Endothelial cell of umbilical vein (primary cell): ENCODE data around the gene GDPD4. TPM values are rescaled to one million over a fixed set of nuclear protein-coding genes. Genes with fewer than 3 reads are reported as not detected.

Experiments
- BruUV-seq: library from RNA; stranded (reverse); fragments of 400-500 nt; replicated peaks from 2 replicates; lab custom pipeline; 2021; lab: Mats Ljungman, UMichigan
- CTCF ChIA-PET: fragments of 300-600, 350-600 bp; sonication (Branson Sonifier 250); formaldehyde crosslinking; loops from one replicate; lab custom pipeline; 2021; ENCODE audit warnings: antibody characterized with exemption, inconsistent platforms; lab: Charles Lee
- POLR2A ChIA-PET: fragments of 300-600, 350-600 bp; sonication (Branson Sonifier 250); formaldehyde crosslinking; loops from one replicate; lab custom pipeline; 2021; ENCODE audit warnings: antibody characterized with exemption, inconsistent platforms; lab: Charles Lee
- DNase-seq: peaks from one replicate; pipeline ENCODE4 v3.0.0-alpha.2; 2011; ENCODE audit warnings: low read depth, low spot score
- FAIRE-seq: peaks from 2 replicates; lab custom pipeline; 2011; peaks lifted over from hg19 to GRCh38; lab: Jason Lieb, UNC
- H2AFZ ChIP-seq: 2 replicates; pipeline ENCODE4 v1.6.0; 2012; ENCODE audit warnings: low read depth, low read length, control low read depth, inconsistent platforms
- H3K27ac ChIP-seq: 2 replicates; pipeline ENCODE4 v1.5.1; 2011; ENCODE audit warnings: low read depth, mild to moderate bottlenecking, control low read depth, low read length, moderate library complexity; ENCODE audit not compliant: insufficient read depth
- H3K27me3 ChIP-seq, 2 experiments: 2 replicates each; pipeline versions ENCODE4 v1.6.0 to v1.6.1; 2011; ENCODE audit warnings: low read length in 2 of 2, mixed read lengths in 1 of 2; ENCODE audit not compliant: control insufficient read depth in 2 of 2, insufficient read depth in 2 of 2
- H3K36me3 ChIP-seq, 2 experiments: 2 replicates in 1 of 2; 3 replicates in 1 of 2; pipeline ENCODE4 v1.5.1; 2011; ENCODE audit warnings: low read length in 2 of 2, mild to moderate bottlenecking in 1 of 2, moderate library complexity in 1 of 2; ENCODE audit not compliant: control insufficient read depth in 2 of 2, insufficient read depth in 2 of 2; ENCODE audit errors: extremely low read depth in 1 of 2
- H3K4me1 ChIP-seq: 3 replicates; pipeline ENCODE4 v1.5.1; 2011; ENCODE audit warnings: mild to moderate bottlenecking, low read length; ENCODE audit not compliant: control insufficient read depth, insufficient read depth; ENCODE audit errors: extremely low read depth
- H3K4me2 ChIP-seq: 2 replicates; pipeline ENCODE4 v1.6.1; 2011; ENCODE audit warnings: low read length, control low read depth, mixed read lengths; ENCODE audit not compliant: insufficient read depth
- H3K4me3 ChIP-seq, 3 experiments: fragments of 200-600 bp in 1 of 3; sonication (generic), shearing (Covaris generic) in 1 of 3; replicated peaks in 1 of 3; 2 replicates each; pipeline ENCODE4 v1.5.1; 2011 to 2016; ENCODE audit warnings: control low read depth in 3 of 3, low read length in 3 of 3, mild to moderate bottlenecking in 2 of 3, inconsistent platforms in 1 of 3, low read depth in 1 of 3, moderate library complexity in 1 of 3; ENCODE audit not compliant: insufficient read depth in 1 of 3
- H3K79me2 ChIP-seq: 2 replicates; pipeline ENCODE4 v1.6.0; 2012; ENCODE audit warnings: low read length, inconsistent platforms; ENCODE audit not compliant: control insufficient read depth, insufficient read depth
- H3K9ac ChIP-seq: replicated peaks from 2 replicates; pipeline ENCODE3; 2011; ENCODE audit warnings: low read length, control low read depth; ENCODE audit not compliant: insufficient read depth; ENCODE audit errors: extremely low read depth
- H3K9me1 ChIP-seq: replicated peaks from 3 replicates; pipeline ENCODE4 v1.6.0; 2011; ENCODE audit warnings: mild to moderate bottlenecking, low read length; ENCODE audit not compliant: control insufficient read depth, insufficient read depth; ENCODE audit errors: extremely low read depth
- H3K9me3 ChIP-seq: replicated peaks from 2 replicates; pipeline ENCODE4 v1.5.1; 2012; ENCODE audit warnings: low read length, inconsistent platforms; ENCODE audit not compliant: control insufficient read depth, insufficient read depth
- H4K20me1 ChIP-seq: replicated peaks from 2 replicates; pipeline ENCODE3; 2011; ENCODE audit warnings: mild to moderate bottlenecking, low read length; ENCODE audit not compliant: control insufficient read depth, insufficient read depth; ENCODE audit errors: extremely low read depth
- EZH2 ChIP-seq: IDR thresholded peaks from 2 replicates; pipeline ENCODE4 v1.6.1; 2012; ENCODE audit warnings: borderline replicate concordance, low read depth, mild to moderate bottlenecking, moderate library complexity, low read length, inconsistent platforms; ENCODE audit not compliant: severe bottlenecking
- FOS ChIP-seq: IDR thresholded peaks from 2 replicates; pipeline ENCODE4 v1.6.1; 2011; ENCODE audit warnings: mild to moderate bottlenecking, low read length, moderate library complexity, borderline replicate concordance; ENCODE audit not compliant: insufficient read depth
- GATA2 ChIP-seq: IDR thresholded peaks from 2 replicates; pipeline ENCODE4 v1.7.0; 2011; ENCODE audit warnings: low read depth, mild to moderate bottlenecking, moderate library complexity, mixed read lengths, low read length; ENCODE audit not compliant: insufficient read length, insufficient read depth
- JUN ChIP-seq: IDR thresholded peaks from 2 replicates; pipeline ENCODE4 v1.6.1; 2011; ENCODE audit warnings: borderline replicate concordance, low read depth; ENCODE audit not compliant: insufficient read length, insufficient read depth
- MYC ChIP-seq: IDR thresholded peaks from one replicate; pipeline ENCODE4 v1.6.1; 2011; ENCODE audit warnings: mild to moderate bottlenecking, low read depth, low read length
- POLR2A ChIP-seq: IDR thresholded peaks from 2 replicates; pipeline ENCODE4 v1.6.1; 2012; ENCODE audit warnings: low read depth, mild to moderate bottlenecking, control low read depth, low read length
- POLR2AphosphoS5 ChIP-seq: IDR thresholded peaks from 2 replicates; pipeline ENCODE4 v1.6.1; 2012; ENCODE audit warnings: low read depth, mild to moderate bottlenecking, control low read depth, low read length, moderate library complexity; ENCODE audit not compliant: insufficient read depth
- dilution Hi-C: fragments of 300-500 bp; cut with MboI; formaldehyde crosslinking; loops from one replicate; pipeline ENCODE4 v1.15.0; 2019; ENCODE audit warnings: low sequenced_read_pairs; ENCODE audit not compliant: extremely low pct_ligation_motif_present
- intact Hi-C: fragments of 100-400 bp; cut with micrococcal nuclease; formaldehyde crosslinking; loops from one replicate; pipeline ENCODE4 v1.10.0; 2022
- polyA plus RNA-seq, 4 experiments: library from polyadenylated mRNA; depleted of rRNA in 3 of 4; stranded (reverse) in 3 of 4; unstranded in 1 of 4; fragments of >200 nt; gene quantifications; 2 replicates each; pipeline versions ENCODE4 v1.2.1 to v1.2.3, GENCODE V29; 2011 to 2012; ENCODE audit warnings: missing spikeins in 1 of 4
- total RNA-seq: library from RNA; stranded (reverse); gene quantifications from 2 replicates; pipeline ENCODE4 v1.2.3, GENCODE V29; 2021
- TF ChIP-seq, protein P1 (sequence below), 2 donors: IDR thresholded peaks; 1 replicate in 1 of 2; 2 replicates in 1 of 2; pipeline ENCODE4 v1.5.1; 2011; ENCODE audit warnings: low read length in 2 of 2, mild to moderate bottlenecking in 2 of 2, moderate library complexity in 2 of 2, control low read depth in 1 of 2, inconsistent platforms in 1 of 2, low read depth in 1 of 2; ENCODE audit not compliant: insufficient read depth in 1 of 2; ENCODE audit errors: extremely low read depth in 1 of 2
- TF ChIP-seq, protein P2 (sequence below): IDR thresholded peaks from 2 replicates; pipeline ENCODE4 v1.6.1; 2011; ENCODE audit not compliant: insufficient read depth, insufficient read length

Gene GDPD4
- total and polyA plus RNA-seq, 2 donors (not counting 3 experiments of a cell fraction or from before 2014, with no cell fraction given) = not detected

DNA sequence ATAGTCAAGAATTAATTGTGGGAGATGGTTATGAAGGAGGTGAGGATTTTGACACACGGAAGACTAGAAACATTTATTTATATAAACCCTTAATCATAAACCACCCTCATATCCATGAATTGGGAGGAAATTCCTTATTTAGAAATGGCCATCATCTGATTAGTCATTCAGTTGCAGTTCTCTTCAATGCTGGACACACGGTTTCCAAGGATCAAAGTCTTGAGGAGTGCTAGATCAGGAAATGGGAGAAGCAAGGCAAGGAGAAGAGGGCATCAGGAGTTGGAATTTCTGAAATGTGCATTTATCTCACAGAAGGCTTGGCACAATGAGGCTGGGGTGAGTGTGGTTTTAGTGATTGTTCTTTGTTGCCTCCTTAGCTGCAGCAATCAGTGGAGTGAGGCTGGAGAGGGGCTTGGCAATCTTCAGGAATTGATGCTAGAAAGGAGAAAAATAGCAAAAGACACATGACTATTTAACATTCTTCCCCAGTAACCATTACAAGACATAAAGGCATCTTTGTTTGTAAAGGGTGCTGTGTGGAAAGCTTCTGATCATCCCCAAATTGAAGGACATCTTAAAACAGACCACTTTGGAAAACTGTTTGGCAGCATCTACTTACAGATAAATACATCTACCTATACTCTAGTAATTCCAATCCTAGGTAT is 21.6 kb upstream of the GDPD4 start:
- DNase-seq = no peak
- ChIA-PET CTCF (interaction anchor here (0.7 kb wide), 1 partner anchor 18 kb away, joined by 4 read pairs; no protein-coding TSS in a partner anchor), POLR2A (no interaction called here)
- Histone ChIP-seq H2AFZ (no peak overlapping the region), H3K27ac (no peak overlapping the region), H3K9ac (no peak overlapping the region), H3K4me3 (no peak overlapping the region), H3K4me2 (no peak overlapping the region), H3K27me3 (no peaks in the 10 kb centered on the region), H3K79me2 (no peaks in the 10 kb centered on the region), H3K36me3 (no peaks in the 10 kb centered on the region), H3K9me1 (no peaks in the 10 kb centered on the region), H4K20me1 (no peaks in the 10 kb centered on the region), H3K9me3 (no peaks in the 10 kb centered on the region), H3K4me1 (no peaks in the 10 kb centered on the region)
- dilution Hi-C loops (no loop called here), intact Hi-C loops (no loop called here)
- BruUV-seq = no TSS peak
- FAIRE-seq = no peak
- TF ChIP-seq JUN = no peak
- no peak for TF ChIP-seq MYC
- TF ChIP-seq, protein P1, sequence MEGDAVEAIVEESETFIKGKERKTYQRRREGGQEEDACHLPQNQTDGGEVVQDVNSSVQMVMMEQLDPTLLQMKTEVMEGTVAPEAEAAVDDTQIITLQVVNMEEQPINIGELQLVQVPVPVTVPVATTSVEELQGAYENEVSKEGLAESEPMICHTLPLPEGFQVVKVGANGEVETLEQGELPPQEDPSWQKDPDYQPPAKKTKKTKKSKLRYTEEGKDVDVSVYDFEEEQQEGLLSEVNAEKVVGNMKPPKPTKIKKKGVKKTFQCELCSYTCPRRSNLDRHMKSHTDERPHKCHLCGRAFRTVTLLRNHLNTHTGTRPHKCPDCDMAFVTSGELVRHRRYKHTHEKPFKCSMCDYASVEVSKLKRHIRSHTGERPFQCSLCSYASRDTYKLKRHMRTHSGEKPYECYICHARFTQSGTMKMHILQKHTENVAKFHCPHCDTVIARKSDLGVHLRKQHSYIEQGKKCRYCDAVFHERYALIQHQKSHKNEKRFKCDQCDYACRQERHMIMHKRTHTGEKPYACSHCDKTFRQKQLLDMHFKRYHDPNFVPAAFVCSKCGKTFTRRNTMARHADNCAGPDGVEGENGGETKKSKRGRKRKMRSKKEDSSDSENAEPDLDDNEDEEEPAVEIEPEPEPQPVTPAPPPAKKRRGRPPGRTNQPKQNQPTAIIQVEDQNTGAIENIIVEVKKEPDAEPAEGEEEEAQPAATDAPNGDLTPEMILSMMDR (IDR thresholded peaks at IDR 0.05; ENCODE audit: extremely low read depth in 1 of 2, insufficient read depth in 1 of 2, low read depth in 1 of 2, low read length in 2 of 2) = no peak
- no peak for TF ChIP-seq EZH2
- TF ChIP-seq POLR2AphosphoS5 = no peak
- no peak for TF ChIP-seq POLR2A
- no peak for TF ChIP-seq FOS
- TF ChIP-seq GATA2 = no peak
- TF ChIP-seq, protein P2, sequence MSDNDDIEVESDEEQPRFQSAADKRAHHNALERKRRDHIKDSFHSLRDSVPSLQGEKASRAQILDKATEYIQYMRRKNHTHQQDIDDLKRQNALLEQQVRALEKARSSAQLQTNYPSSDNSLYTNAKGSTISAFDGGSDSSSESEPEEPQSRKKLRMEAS = no peak
